HCT116 (cell line): ENCODE results near the gene COL19A1. TPM values are rescaled to one million over a fixed set of nuclear protein-coding genes. Genes with fewer than 3 reads are reported as not detected.

Source experiments
- ATAC-seq: fragments of 200-7000 bp; cut with Tn5 transposase; 2 replicates; pipeline ENCODE4 v1.9.1; 2020; ENCODE audit warnings: mild to moderate bottlenecking, moderate library complexity
- BruUV-seq: library from RNA; stranded (reverse); fragments of 400-500 nt; replicated peaks from 2 replicates; lab custom pipeline; 2021; lab: Mats Ljungman, UMichigan
- CTCF ChIA-PET: fragments of 300-600 bp; sonication (Branson Sonifier 250); formaldehyde crosslinking; loops from one replicate; lab custom pipeline; 2021; ENCODE audit warnings: antibody characterized with exemption; lab: Charles Lee
- POLR2A ChIA-PET: fragments of 300-600, 350-600 bp; sonication (Branson Sonifier 250); formaldehyde crosslinking; loops from one replicate; lab custom pipeline; 2021; ENCODE audit warnings: antibody characterized with exemption; lab: Charles Lee
- RAD21 ChIA-PET, 2 experiments: fragments of 300-600 bp; sonication (Branson Sonifier 250); formaldehyde crosslinking; loops; one replicate each; lab custom pipeline; 2023; ENCODE audit warnings: low total read pairs in 2 of 2; ENCODE audit not compliant: uncharacterized antibody in 2 of 2, unreplicated experiment in 2 of 2, low non-redundant PET in 1 of 2; lab: Charles Lee
- DNase-seq: peaks from one replicate; pipeline ENCODE4 v3.0.0-alpha.2; 2010; ENCODE audit warnings: low read depth, low spot score
- H2AFZ ChIP-seq: fragments of 200-600 bp; shearing (Covaris generic), sonication (generic); 2 replicates; pipeline ENCODE4 v1.6.1; 2017; ENCODE audit warnings: low read depth, mixed run types, mixed read lengths, antibody characterized with exemption, low read length; ENCODE audit not compliant: poor library complexity, severe bottlenecking
- H3K27ac ChIP-seq: 2 replicates; pipeline ENCODE4 v1.5.1; 2012; ENCODE audit warnings: low read depth, low read length
- H3K27me3 ChIP-seq: fragments of 200-600 bp; sonication (generic); 2 replicates; pipeline ENCODE4 v1.6.1; 2016; ENCODE audit warnings: mixed run types, low read length, mixed read lengths; ENCODE audit not compliant: insufficient read depth
- H3K36me3 ChIP-seq, 2 experiments: fragments of 200-500 bp in 1 of 2; fragments of 200-600 bp in 1 of 2; sonication (Bioruptor generic) in 1 of 2; sonication (generic) in 1 of 2; 2 replicates each; pipeline versions ENCODE4 v1.5.1 to v1.6.1; 2014 to 2016; ENCODE audit warnings: low read length in 2 of 2, inconsistent platforms in 1 of 2, mixed read lengths in 1 of 2, mixed run types in 1 of 2; ENCODE audit not compliant: insufficient read depth in 2 of 2, control insufficient read depth in 1 of 2
- H3K4me1 ChIP-seq, 2 experiments: fragments of 200-600 bp in 1 of 2; sonication (generic) in 1 of 2; 2 replicates each; pipeline versions ENCODE4 v1.5.1 to v1.6.1; 2012 to 2017; ENCODE audit warnings: low read length in 2 of 2, inconsistent platforms in 1 of 2, mild to moderate bottlenecking in 1 of 2, mixed read lengths in 1 of 2, mixed run types in 1 of 2, moderate library complexity in 1 of 2; ENCODE audit not compliant: insufficient read depth in 2 of 2, control insufficient read depth in 1 of 2
- H3K4me2 ChIP-seq: fragments of 200-600 bp; sonication (generic); 2 replicates; pipeline ENCODE4 v1.6.1; 2017; ENCODE audit warnings: mixed run types, low read length, mixed read lengths
- H3K4me3 ChIP-seq, 2 experiments: fragments of 200-600 bp in 1 of 2; sonication (generic) in 1 of 2; replicated peaks in 1 of 2; 2 replicates each; pipeline ENCODE4 v1.5.1; 2011 to 2016; ENCODE audit warnings: low read length in 2 of 2, control low read depth in 1 of 2, low read depth in 1 of 2, mild to moderate bottlenecking in 1 of 2, mixed read lengths in 1 of 2, mixed run types in 1 of 2
- H3K79me2 ChIP-seq: fragments of 200-600 bp; sonication (generic); 2 replicates; pipeline ENCODE4 v1.6.1; 2017; ENCODE audit warnings: mild to moderate bottlenecking, mixed run types, low read length, moderate library complexity, mixed read lengths; ENCODE audit not compliant: insufficient read depth
- H3K9ac ChIP-seq: fragments of 200-600 bp; sonication (generic); 2 replicates; pipeline ENCODE4 v1.6.1; 2016; ENCODE audit warnings: low read length, mixed read lengths
- H3K9me2 ChIP-seq: fragments of 200-600 bp; sonication (generic), shearing (Covaris generic); 2 replicates; pipeline ENCODE4 v1.6.1; 2017; ENCODE audit warnings: mixed run types, mild to moderate bottlenecking, moderate library complexity; ENCODE audit not compliant: insufficient read depth
- H3K9me3 ChIP-seq, 2 experiments: fragments of 200-500 bp in 1 of 2; fragments of 200-600 bp in 1 of 2; sonication (Bioruptor generic) in 1 of 2; sonication (generic) in 1 of 2; 2 replicates each; pipeline ENCODE4 v1.6.1; 2014 to 2017; ENCODE audit warnings: low read length in 2 of 2, mixed read lengths in 2 of 2, inconsistent platforms in 1 of 2, low read depth in 1 of 2, mild to moderate bottlenecking in 1 of 2, mixed run types in 1 of 2, moderate library complexity in 1 of 2; ENCODE audit not compliant: control insufficient read depth in 1 of 2, insufficient read depth in 1 of 2
- H4K20me1 ChIP-seq: fragments of 200-600 bp; sonication (generic), shearing (Covaris generic); 2 replicates; pipeline ENCODE4 v1.6.1; 2017; ENCODE audit warnings: mixed run types, mild to moderate bottlenecking, moderate library complexity; ENCODE audit not compliant: insufficient read depth
- CBX3 ChIP-seq: IDR thresholded peaks from 2 replicates; pipeline ENCODE4 v1.6.1; 2012; ENCODE audit warnings: low read depth
- CTCF ChIP-seq, 3 experiments: fragments of 200-600 bp in 1 of 3; sonication (generic) in 1 of 3; IDR thresholded peaks in 2 of 3; conservative IDR thresholded peaks in 1 of 3; 2 replicates each; pipeline ENCODE4 v1.5.1; 2012 to 2017; ENCODE audit warnings: low read depth in 2 of 3, low read length in 2 of 3, antibody characterized with exemption in 1 of 3, borderline replicate concordance in 1 of 3, control low read depth in 1 of 3, mild to moderate bottlenecking in 1 of 3, mixed read lengths in 1 of 3, mixed run types in 1 of 3, moderate library complexity in 1 of 3; ENCODE audit not compliant: insufficient read depth in 1 of 3
- ELF1 ChIP-seq: IDR thresholded peaks from 2 replicates; pipeline ENCODE4 v1.6.1; 2012; ENCODE audit warnings: low read depth, borderline replicate concordance
- EZH2 ChIP-seq: fragments of 200-600 bp; sonication (generic); IDR thresholded peaks from 2 replicates; pipeline ENCODE4 v1.6.1; 2017; ENCODE audit warnings: antibody characterized with exemption, mixed run types
- EZH2phosphoT487 ChIP-seq: fragments of 200-600 bp; IDR thresholded peaks from 2 replicates; pipeline ENCODE4 v1.6.1; 2018; ENCODE audit warnings: antibody characterized with exemption, borderline replicate concordance
- FOSL1 ChIP-seq: IDR thresholded peaks from 2 replicates; pipeline ENCODE4 v1.6.1; 2012; ENCODE audit warnings: low read depth
- JUND ChIP-seq: IDR thresholded peaks from 2 replicates; pipeline ENCODE4 v1.6.1; 2012
- POLR2AphosphoS5 ChIP-seq: IDR thresholded peaks from 2 replicates; pipeline ENCODE4 v1.6.1; 2011; ENCODE audit warnings: mild to moderate bottlenecking, low read depth, low read length, moderate library complexity
- REST ChIP-seq: IDR thresholded peaks from 2 replicates; pipeline ENCODE4 v1.6.1; 2012; ENCODE audit warnings: low read depth
- SRF ChIP-seq: IDR thresholded peaks from 2 replicates; pipeline ENCODE4 v1.6.1; 2012; ENCODE audit warnings: low read depth
- TCF7L2 ChIP-seq: IDR thresholded peaks from 2 replicates; pipeline ENCODE4 v1.7.0; 2011; ENCODE audit warnings: borderline replicate concordance, inconsistent platforms; ENCODE audit not compliant: insufficient read depth, insufficient read length; ENCODE audit errors: extremely low read depth
- ZBTB33 ChIP-seq: IDR thresholded peaks from 2 replicates; pipeline ENCODE4 v1.6.1; 2011; ENCODE audit warnings: mild to moderate bottlenecking, low read length, moderate library complexity; ENCODE audit not compliant: insufficient replicate concordance; ENCODE audit errors: extremely low read depth
- ZFX ChIP-seq: fragments of 450-650 bp; IDR thresholded peaks from 2 replicates; pipeline ENCODE4 v1.6.1; 2017
- intact Hi-C: fragments of 100-400 bp; cut with micrococcal nuclease; formaldehyde crosslinking; loops from 2 replicates; pipeline ENCODE4 v1.10.0; 2022
- total RNA-seq: library from RNA; stranded (reverse); gene quantifications from one replicate; pipeline ENCODE4 v1.2.1, GENCODE V29; 2021; ENCODE audit not compliant: unreplicated experiment

COL19A1 gene
- total RNA-seq, 1 experiment from 2014 or later, result not detected

GRCh38 chr6:70111737-70112136 is 245.4 kb downstream of the COL19A1 start:
- H3K4me1 ChIP-seq, result no peaks in the 10 kb centered on the region
- ATAC-seq (no peak), DNase-seq (no peak)
- BruUV-seq, result no TSS peak
- no peaks in the 10 kb centered on the region for H4K20me1 ChIP-seq
- no peaks in the 10 kb centered on the region for H3K9me3 ChIP-seq
- no peak for TF ChIP-seq ZFX
- no peak for TF ChIP-seq ELF1
- TF ChIP-seq JUND, result no peak
- TF ChIP-seq POLR2AphosphoS5, result no peak
- intact Hi-C loops, result no loop called here
- H3K27ac ChIP-seq, result no peak overlapping the region
- no peak overlapping the region for H3K4me2 ChIP-seq
- no peak overlapping the region for H2AFZ ChIP-seq
- RAD21 ChIA-PET, result no interaction called here
- no peaks in the 10 kb centered on the region for H3K9me2 ChIP-seq
- H3K9ac ChIP-seq, result no peak overlapping the region
- CTCF ChIA-PET, result no interaction called here
- H3K27me3 ChIP-seq, result peaks cover 28% of the 10 kb centered on the region
- H3K4me3 ChIP-seq, result no peak overlapping the region
- H3K36me3 ChIP-seq, result no peaks in the 10 kb centered on the region
- no peaks in the 10 kb centered on the region for H3K79me2 ChIP-seq
- POLR2A ChIA-PET, result no interaction called here

- Histone ChIP-seq H3K27me3 (peaks cover 21% of the 10 kb centered on the region), H3K27ac (no peak overlapping the region), H3K36me3 (no peaks in the 10 kb centered on the region), H4K20me1 (no peaks in the 10 kb centered on the region), H3K9me3 (no peaks in the 10 kb centered on the region), H2AFZ (no peak overlapping the region), H3K9me2 (no peaks in the 10 kb centered on the region), H3K9ac (no peak overlapping the region), H3K4me2 (no peak overlapping the region), H3K79me2 (no peaks in the 10 kb centered on the region), H3K4me1 (no peaks in the 10 kb centered on the region), H3K4me3 (no peak overlapping the region)
- no peak for TF ChIP-seq SRF
- TF ChIP-seq CBX3, result no peak
- TF ChIP-seq TCF7L2, result no peak
- TF ChIP-seq EZH2phosphoT487, result no peak
- no peak for TF ChIP-seq CTCF (IDR thresholded peaks at IDR 0.05 in 2 of 3, conservative IDR thresholded peaks at IDR 0.05 in 1 of 3; ENCODE audit: borderline replicate concordance in 1 of 3, insufficient read depth in 1 of 3, low read depth in 2 of 3, low read length in 2 of 3)
- TF ChIP-seq JUND, result no peak
- no peak for TF ChIP-seq EZH2
- no peak for TF ChIP-seq ZBTB33
- TF ChIP-seq REST, result no peak
- TF ChIP-seq FOSL1, result no peak
- DNase-seq (no peak), ATAC-seq (no peak)
- BruUV-seq, result no TSS peak
- intact Hi-C loops, result no loop called here
- CTCF ChIA-PET, result no interaction called here
- RAD21 ChIA-PET, result no interaction called here
- POLR2A ChIA-PET, result no interaction called here
These were observed 246.4 kb downstream of the COL19A1 start for GRCh38 chr6:70112716-70113115.
